ENCODE measurements around the gene FAM181A. TPM values are rescaled to one million over a fixed set of nuclear protein-coding genes. Genes with fewer than 3 reads are reported as not detected.

The FAM181A gene
- total RNA-seq, 4 donors from 2014 or later = not detected

DNA sequence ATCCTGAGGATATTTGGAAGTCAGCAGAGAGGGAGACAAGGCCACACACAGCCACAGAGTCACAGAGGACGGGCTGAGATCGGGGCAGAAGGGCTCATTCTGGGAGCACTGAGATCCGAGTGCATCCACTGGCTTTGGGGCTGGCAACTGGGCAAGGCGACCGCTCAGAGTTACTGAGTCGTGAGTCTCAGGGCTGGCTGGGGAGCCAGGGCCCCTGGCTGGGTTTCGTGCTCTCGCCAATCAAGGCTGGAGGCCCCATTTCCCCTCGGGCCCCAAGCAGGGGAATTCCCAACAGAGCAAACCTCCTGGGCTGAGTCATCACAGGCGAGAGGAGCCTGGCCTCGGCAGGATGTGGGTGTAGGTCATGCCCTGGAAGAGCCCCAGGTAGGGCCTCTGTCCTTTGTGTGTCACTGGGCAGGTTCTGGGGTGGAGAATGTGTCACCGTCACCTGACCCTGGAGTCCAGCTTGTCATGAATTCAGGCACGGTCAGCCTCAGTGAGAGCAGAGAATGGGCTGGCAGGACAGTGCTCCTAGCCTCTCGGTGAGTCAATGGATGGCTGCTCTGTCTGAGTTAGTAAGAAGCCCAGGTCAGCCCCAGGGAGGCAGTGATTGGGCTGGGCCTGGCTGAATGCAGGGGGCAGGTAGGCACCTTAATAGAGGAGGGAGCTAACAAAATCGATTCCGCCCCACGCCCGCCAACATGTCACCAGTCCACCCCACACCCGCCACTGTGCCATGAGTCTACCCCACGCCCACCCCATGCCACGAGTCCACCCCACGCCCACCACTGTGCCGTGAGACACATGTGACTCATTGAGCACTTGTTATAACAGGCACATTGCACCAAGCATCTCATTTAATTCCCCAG is 32.3 kb downstream of the FAM181A start:
- Histone ChIP-seq H3K9me3 (no peaks in the 10 kb centered on the region), H3K27ac (peak overlapping the region; percentile 72 to 84 (median 82)), H3K27me3 (no peaks in the 10 kb centered on the region), H3K4me1 (peaks cover 0 to 74% (median 63%) of the 10 kb centered on the region in 4 donors), H3K36me3 (no peaks in the 10 kb centered on the region), H3K4me3 (peak overlapping the region in 1 of 4 donors; percentile 3)
- TF ChIP-seq POLR2A (IDR thresholded peaks at IDR 0.05) (no peak), CTCF (IDR thresholded peaks at IDR 0.05) (no peak)
- peak in 2 of 3 donors; percentile 91 to 94 for DNase-seq

DNA sequence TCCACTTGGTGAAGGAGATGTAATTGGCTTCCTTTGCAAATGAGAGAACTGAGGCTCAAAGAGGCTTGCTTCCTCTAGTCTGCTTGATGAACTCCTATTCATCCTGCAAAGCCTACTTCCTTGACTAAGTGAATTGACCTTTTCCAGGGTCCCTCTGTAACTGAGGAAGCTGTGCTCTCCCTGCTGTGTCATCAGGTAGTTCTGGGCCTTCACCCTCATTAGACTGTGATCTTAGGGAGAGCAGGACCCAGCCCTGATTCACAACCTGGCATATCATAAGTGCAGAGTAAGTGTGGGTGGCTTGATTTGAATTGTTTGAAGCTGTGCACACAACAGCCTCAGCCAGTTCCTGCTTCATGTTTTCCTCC is 32.9 kb downstream of the FAM181A start:
- H3K4me1 ChIP-seq = peaks cover 0 to 77% (median 61%) of the 10 kb centered on the region in 4 donors
- no peaks in the 10 kb centered on the region for H3K27me3 ChIP-seq
- no peaks in the 10 kb centered on the region for H3K9me3 ChIP-seq
- H3K27ac ChIP-seq = peak overlapping the region; percentile 72 to 84 (median 82)
- H3K4me3 ChIP-seq = no peak overlapping the region
- DNase-seq = no peak
- H3K36me3 ChIP-seq = no peaks in the 10 kb centered on the region
- TF ChIP-seq POLR2A (IDR thresholded peaks at IDR 0.05) (no peak), CTCF (IDR thresholded peaks at IDR 0.05) (no peak)

GRCh38 chr14:93960774-93961438 is 33.8 kb downstream of the FAM181A start:
- H3K4me3 ChIP-seq = no peak overlapping the region
- DNase-seq = no peak
- no peaks in the 10 kb centered on the region for H3K27me3 ChIP-seq
- H3K36me3 ChIP-seq = no peaks in the 10 kb centered on the region
- no peak for TF ChIP-seq CTCF (IDR thresholded peaks at IDR 0.05)
- TF ChIP-seq POLR2A (IDR thresholded peaks at IDR 0.05) = no peak
- peak overlapping the region; percentile 29 to 84 (median 77) for H3K27ac ChIP-seq
- H3K9me3 ChIP-seq = no peaks in the 10 kb centered on the region
- peaks cover 0 to 72% (median 62%) of the 10 kb centered on the region in 4 donors for H3K4me1 ChIP-seq

GRCh38 chr14:93961620-93962019 is 34.5 kb downstream of the FAM181A start:
- peak overlapping the region; percentile 29 to 84 (median 77) for H3K27ac ChIP-seq

More at GRCh38 chr14:93961620-93962019, 34.5 kb downstream of the FAM181A start:
- DNase-seq = no peak
- peaks cover 0 to 70% (median 58%) of the 10 kb centered on the region in 4 donors for H3K4me1 ChIP-seq
- H3K9me3 ChIP-seq = no peaks in the 10 kb centered on the region
- no peaks in the 10 kb centered on the region for H3K27me3 ChIP-seq
- H3K4me3 ChIP-seq = no peak overlapping the region
- TF ChIP-seq CTCF (IDR thresholded peaks at IDR 0.05) = no peak
- TF ChIP-seq POLR2A (IDR thresholded peaks at IDR 0.05) = no peak
- no peaks in the 10 kb centered on the region for H3K36me3 ChIP-seq

All from Peyer's patch (tissue), 4 donors.